OCI-LY3 (cell line): Measurements from ENCODE around the gene CATSPER3.

ENCODE experiments used
- CTCF ChIP-seq: fragments of 200-600, 300-600 bp; sonication (generic); IDR thresholded peaks from 2 replicates; pipeline ENCODE4 v1.5.1; 2014; ENCODE audit warnings: antibody characterized with exemption, low read length, low read depth
- EZH2phosphoT487 ChIP-seq: fragments of 200-600 bp; shearing (Covaris generic); IDR thresholded peaks from 2 replicates; pipeline ENCODE4 v1.6.1; 2018; ENCODE audit warnings: antibody characterized with exemption, mixed run types, low read depth

GRCh38 chr5:135015942-135016341 lies 48.2 kb downstream of the CATSPER3 start:
- no peak for TF ChIP-seq CTCF
- no peak for TF ChIP-seq EZH2phosphoT487
